NCI-H460 (cell line): Measurements from ENCODE around the gene APH1A. TPM values are rescaled to one million over a fixed set of nuclear protein-coding genes. Genes with fewer than 3 reads are reported as not detected.
"Not testable (repeated sequence)": the region's sequence is repeated elsewhere in the genome, so short reads cannot be mapped to it uniquely, and the experiment has no call there.

Experiments used
- DNase-seq: peaks from one replicate; pipeline ENCODE4 v3.0.0-alpha.2; 2016; ENCODE audit warnings: low read depth; ENCODE audit errors: extremely low read depth
- polyA plus RNA-seq: library from polyadenylated mRNA; depleted of rRNA; stranded (reverse); fragments of >200 nt; gene quantifications from 2 replicates; pipeline ENCODE4 v1.2.3, GENCODE V29; 2014; cell fraction: nucleus; rRNA removed
- total RNA-seq: library from RNA; depleted of rRNA; stranded (reverse); fragments of >200 nt; shearing (Covaris generic); gene quantifications from 2 replicates; pipeline ENCODE4 v1.2.3, GENCODE V29; 2014; rRNA removed

The APH1A gene
- 123 and 135 TPM in 2 replicates for total RNA-seq
- 160 and 186 TPM in 2 replicates for polyA plus RNA-seq

GRCh38 chr1:150268705-150269403, at the start of gene APH1A:
Gene APH1A, minus strand, starts transcription at chr1:150269016. Its CDS starts 206 bp downstream, at chr1:150268810.
- DNase-seq = peak; percentile 96

DNA sequence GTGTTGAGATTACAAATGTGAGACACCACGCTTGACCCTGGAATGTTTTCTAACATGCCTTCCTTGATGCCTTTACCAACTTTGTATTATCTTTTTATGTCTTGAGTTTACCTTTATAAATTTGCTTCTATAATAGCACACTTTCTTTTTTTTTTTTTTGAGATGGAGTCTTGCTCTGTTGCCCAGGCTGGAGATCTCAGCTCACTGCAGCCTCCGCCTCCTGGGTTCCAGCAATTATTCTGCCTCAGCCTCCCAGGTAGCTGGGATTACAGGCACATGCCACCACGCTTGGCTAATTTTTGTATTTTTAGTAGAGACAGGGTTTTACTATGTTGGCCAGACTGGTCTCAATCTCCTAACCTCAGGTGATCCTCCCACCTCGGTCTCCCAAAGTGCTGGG, 45.9 kb upstream of the APH1A start:
- not testable (repeated sequence) for DNase-seq

DNA sequence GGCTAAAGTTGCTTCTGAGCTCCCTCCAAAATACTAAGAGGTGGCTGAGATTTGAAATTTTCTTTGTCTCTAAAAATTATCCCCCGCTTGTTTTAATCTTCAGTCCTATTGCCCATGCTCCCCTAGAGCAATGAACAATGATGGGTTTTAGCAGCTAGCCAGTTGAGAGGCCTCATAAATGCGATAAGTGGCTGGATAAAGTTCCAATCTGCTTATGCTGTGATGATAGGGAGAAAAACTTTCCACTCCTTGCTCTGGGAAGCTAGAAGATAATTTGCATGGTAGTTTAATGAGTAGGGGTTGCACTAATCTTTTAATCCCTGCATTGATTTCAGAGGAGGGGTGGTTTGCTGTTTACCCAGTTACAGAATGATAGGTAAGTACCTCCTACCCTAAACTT, 42.9 kb upstream of the APH1A start:
- no peak for DNase-seq

DNA sequence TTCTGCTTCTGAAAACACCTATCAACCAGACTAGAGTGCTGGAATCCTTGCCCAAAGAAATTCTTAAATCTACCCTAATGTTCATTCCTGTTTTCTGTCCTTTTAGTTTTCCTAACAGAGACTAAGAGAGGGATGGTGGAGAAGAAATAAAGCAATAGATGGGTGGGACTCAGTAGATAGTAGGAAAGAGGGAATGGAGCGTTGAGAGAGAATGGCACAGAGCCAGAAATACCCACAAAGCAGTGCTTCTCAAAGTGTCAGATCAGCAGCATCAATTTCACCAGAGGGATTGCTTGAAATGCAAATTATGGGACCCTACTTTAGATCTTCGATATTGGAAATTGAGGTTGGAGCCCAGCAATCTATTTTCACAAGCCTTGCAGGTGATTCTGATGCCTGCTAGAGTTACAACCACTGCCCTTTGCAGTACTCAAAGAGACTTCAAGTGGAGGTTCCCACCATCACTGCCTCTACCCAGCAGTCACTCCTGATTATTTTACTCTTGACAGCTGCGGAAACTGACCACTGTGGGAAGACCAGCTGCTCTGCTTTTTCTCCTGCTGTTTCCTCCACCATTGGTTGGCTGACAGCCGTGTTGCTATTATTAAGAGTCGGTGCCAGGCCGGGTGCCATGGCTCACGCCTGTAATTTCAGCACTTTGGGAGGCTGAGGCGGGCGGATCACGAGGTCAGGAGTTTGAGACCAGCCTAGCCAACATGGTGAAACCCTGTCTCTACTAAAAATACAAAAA, 41.1 kb upstream of the APH1A start:
- DNase-seq = no peak

- not testable (repeated sequence) for DNase-seq
These were observed 39.8 kb upstream of the APH1A start for GRCh38 chr1:150308585-150308984.

DNA sequence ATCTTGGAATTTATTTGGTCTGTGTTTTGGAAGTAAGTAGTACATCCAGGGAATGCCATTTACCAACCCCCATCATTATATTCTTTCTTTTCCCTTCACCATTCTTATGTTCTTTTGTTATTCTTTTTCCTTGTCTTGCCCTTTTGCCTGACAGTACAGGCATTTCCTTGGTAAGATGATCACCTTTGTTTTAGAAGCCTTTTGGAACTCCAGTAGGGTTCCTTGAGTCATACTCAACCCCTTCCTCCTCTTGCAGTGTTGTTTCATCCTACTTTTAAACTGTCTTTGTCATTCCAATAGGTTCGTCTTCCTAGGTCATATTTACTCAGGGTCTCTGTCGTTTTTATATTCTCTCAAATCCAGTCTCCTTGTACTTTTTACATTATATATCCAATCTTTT, 34.1 kb upstream of the APH1A start:
- no peak for DNase-seq

DNA sequence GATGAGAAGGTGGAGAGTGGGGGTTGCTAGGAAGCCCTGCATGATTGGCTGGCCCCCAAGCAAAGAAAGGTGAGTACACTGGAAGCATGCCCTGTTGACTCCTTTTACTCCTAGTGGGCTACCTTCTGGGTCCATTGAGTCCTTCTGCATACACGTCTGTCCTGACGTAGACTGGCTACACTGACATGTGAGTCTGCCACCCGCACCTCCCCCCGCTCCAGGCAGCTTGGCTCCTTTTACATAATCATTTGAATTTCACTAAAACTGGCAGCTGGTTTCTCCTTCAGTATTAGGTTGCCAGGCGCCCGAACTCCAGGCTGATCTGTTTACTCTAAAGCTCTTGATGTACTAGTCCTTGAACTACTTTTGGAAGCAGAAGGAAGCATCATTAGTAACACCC, 33.5 kb upstream of the APH1A start:
- DNase-seq = no peak

- no peak for DNase-seq
These were observed 30.9 kb upstream of the APH1A start for GRCh38 chr1:150299716-150300115.

DNA sequence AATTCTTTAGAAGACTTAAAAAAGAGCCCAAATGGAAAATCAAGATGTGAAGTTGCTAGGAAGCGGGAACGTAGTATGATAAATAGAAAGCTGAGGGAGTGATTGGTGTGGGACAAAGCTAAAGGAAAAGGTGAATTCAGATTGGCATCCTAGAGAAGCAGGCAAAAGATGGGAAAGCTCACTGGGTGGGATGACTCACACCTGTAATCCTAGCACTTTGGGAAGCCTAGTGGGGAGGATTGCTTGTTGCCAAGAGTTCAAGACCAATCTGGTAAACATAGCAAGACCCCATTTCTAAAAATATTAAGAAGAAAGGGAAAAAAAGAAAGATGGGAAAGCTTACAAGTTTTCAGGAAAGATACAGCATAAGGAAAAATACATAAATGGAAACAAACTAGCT, 26.7 kb upstream of the APH1A start:
- no peak for DNase-seq

DNA sequence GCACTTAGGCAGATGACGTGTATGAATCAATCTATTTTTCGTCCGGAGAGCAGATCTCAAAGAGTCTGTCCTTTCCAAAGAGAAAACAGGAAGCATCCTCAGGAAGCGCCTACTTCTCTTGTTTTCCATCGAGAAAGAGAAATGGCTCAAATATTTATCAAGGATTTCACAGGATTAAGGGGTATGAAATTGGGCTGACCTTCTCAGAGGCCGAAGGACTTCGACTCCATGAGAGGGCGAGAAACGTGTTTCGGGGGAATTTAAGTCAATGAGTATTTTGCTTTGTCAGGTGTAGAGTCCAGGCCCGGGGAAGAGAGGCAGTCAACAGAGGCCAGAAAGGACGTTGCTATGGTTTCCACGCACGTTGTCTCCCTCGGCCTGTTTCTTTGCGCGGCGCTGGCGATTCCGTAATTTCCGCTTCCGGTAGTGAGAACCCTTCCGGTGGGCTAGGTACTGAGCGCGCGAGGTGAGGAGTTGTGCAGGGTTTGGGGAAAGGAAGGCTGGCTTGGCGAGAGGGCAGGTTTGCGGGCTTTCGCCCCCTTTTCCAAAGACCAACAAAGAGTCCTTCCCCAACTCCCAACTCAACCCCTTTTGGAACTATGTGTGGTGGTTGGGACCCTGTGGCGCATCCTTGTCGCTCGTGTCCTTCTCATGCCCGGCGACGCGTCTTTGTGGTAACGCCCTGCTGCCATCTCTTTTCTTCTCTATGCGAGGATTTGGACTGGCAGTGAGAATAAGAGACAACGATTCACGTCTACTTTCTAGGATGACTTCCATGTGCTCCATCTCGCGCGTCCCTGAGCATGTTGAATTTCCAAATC, 24.8 kb upstream of the APH1A start, which contains the start of gene MRPS21:
Gene MRPS21, plus strand, starts transcription at position 429 of the 821 bp plus-strand sequence. CDS start 506 bp downstream, outside the sequence.
- peak; percentile 92 for DNase-seq

DNA sequence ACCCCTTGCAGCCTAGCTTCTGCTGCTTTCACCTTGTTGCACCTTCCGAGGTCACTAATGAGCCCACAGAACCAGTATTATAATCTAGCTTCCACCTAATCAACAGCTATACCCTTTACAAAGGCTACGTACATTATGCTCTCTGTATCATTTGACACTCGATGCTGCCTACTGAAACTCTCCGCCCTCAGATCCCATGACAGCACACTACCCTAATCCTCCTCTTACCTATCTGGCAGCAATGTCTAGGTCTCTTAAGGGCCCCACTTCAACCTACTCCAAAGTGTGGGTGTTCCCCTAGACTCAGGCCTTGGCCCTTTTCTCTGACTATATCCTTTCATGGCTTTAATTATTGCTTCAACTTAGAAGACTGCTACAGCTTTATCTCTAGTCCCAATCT, 20.0 kb upstream of the APH1A start:
- DNase-seq = no peak

DNA sequence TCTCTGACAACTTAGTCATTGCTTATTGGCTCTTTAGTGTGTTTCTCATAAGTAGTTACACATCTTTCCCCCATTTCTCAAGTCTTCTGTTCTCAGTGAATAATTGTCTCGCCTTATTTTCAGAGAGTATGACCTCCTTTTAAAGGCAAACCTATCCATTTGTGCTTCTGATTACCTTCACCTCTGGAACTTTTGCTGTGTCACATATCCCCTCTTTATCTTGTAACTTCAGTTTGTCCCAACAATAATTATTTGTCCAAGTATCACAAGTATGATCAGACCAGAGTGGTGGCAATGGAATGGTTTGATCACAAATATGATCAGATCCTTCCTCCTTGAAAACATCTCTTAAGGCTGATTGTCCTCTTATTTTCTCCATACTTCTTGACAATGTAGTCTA, 19.6 kb upstream of the APH1A start:
- no peak for DNase-seq

DNA sequence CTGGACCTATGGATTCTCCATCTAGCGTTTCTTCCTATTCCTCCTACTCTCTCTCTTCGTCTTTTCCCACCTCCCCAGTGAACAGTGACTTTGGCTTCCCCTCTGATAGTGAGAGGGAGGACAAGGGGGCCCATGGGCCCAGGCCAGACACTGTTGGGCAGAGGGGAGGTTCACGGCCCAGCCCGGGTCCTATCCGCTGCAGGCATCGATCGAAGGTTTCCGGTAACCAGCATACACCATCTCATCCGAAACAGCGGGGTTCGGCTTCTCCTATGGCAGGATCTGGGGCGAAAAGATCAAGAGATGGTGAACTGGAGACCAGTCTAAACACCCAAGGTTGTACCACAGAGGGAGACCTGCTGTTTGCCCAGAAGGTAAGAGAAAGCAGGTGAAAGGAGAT, 14.4 kb upstream of the APH1A start:
- no peak for DNase-seq

- no peak for DNase-seq
These were observed 13.7 kb upstream of the APH1A start for GRCh38 chr1:150282558-150282958.

GRCh38 chr1:150281758-150282557, 13.1 kb upstream of the APH1A start, which contains the start of gene CIART:
Gene CIART, plus strand, starts transcription at chr1:150282554. Its CDS starts 714 bp downstream, at chr1:150283268.
- DNase-seq = peak; percentile 82

DNA sequence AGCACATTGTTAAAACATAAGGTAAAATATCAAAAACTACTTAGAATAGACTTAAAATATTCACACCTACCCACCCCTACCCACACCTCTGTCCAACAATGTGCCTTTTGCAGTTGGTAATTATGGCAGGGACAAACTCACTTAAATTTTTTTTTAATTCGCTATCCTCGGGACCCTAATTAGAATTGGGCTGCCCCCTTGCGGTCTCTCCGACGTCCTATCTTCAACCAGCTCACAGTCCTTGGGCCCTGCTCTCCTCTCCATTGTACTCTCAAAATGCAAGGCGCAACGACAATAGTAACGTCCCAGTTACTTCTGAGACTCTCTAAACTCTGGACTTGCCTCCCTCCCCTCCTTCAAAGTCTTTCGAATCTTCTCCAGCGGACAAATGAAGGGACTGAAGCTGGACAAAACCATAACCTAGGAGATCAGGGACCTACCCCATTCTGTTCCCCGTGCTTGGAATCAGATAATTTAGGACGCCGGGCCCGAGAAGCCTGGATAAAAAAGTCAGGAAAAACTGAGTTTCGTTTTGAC, 12.5 kb upstream of the APH1A start:
- peak; percentile 74 for DNase-seq

DNA sequence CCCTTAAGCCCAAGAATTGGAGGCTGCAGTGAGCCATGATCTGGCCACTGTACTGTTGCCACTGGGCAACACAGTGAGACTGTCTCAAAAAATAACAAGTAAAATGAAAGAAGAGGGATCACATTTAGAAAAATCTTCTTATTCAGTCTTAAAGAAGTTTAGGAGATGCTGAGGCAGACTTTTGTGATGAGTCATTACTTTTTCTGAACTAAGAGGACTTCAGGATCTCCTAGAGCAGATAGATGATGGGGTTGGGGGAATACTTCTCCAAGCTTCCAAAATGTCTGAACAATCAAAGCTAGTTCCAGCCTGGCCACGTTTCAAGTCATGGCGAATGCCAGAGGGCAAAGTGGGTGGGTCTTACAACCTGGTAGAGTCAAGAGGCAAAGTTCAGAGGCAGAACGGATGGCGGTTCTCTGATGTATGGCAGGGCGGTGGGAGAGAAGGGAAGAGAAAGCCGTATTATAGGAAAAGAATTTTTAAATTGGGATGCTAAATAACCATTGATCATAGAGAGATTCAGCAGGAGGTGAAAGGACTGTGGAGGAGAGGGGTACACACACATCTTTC, 11.4 kb upstream of the APH1A start:
- no peak for DNase-seq

DNA sequence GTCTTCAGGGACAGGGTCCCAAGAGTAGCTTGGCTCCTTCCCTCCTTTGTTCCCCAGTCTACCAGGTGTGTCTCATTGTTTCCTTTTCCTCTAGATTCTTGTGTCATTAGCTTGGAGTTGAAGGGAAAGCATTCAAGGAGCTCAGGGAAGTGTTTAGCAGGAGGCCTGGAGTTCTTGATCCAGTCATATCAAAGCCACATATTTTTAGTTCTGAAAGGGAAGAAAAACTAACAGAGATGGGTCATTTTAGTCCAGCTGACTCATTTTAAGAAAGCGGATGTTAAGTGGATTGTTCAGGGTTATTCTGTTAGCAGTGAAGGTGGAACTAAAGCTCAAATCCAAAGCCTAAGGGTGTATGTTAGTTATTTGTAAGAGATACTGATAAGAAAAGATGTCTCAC, 4.5 kb upstream of the APH1A start:
- DNase-seq = no peak

DNA sequence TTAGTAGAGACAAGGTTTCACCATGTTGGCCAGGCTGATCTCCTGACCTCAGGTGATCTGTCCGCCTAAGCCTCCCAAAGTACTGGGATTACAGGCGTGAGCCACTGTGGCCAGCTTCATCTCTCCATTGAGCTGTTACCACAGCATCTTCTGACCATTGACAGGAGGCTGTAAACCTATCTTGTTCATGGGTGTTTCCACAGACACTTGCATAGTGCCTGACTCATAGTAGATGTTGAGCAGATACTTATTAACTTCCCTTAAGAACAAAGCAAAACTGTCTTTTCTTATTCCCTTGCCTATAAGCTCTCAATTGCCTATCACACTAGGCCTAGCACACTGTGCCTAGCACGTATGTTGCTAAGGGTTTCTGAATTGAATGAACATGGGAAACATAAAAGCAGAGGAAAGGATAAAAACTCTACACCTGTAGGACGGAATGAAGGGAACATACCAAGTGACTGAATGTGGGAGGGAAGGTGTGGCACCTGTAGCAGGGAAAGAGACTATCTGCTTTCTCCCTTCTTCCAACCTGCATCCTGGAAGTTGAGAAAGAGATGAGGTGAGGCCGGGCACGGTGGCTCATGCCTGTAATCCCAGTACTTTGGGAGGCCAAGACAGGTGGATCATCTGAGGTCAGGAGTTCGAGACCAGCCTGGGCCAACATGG, 2.6 kb upstream of the APH1A start:
- DNase-seq = no peak
